Activated T-cell treated with anti-CD3 and anti-CD28 coated beads, Interleukin-2, amount 50 U/mL, for 48 hours (primary cell): ENCODE results near the gene SHISA7.
"Not testable (repeated sequence)": the region's sequence is repeated elsewhere in the genome, so short reads cannot be mapped to it uniquely, and the experiment has no call there.

Experiments
- DNase-seq, 2 experiments: peaks; one replicate each; pipeline ENCODE4 v3.0.0-alpha.2; 2020

The SHISA7 gene

GRCh38 chr19:55409179-55409578 is 33.9 kb downstream of the SHISA7 start:
- not testable (repeated sequence) for DNase-seq

GRCh38 chr19:55408533-55408872 is 34.6 kb downstream of the SHISA7 start:
- no peak for DNase-seq

- DNase-seq = peak; percentile 96
Observed at GRCh38 chr19:55407800-55408532, 35.1 kb downstream of the SHISA7 start.

GRCh38 chr19:55407550-55407799 is 35.6 kb downstream of the SHISA7 start, which contains the start of gene UBE2S:
UBE2S (minus strand) TSS chr19:55407788; CDS start chr19:55407589, 199 bp downstream.
- not testable (repeated sequence) for DNase-seq

- DNase-seq = peak in 1 of 2 experiments; percentile 34
Observed at GRCh38 chr19:55406826-55407549, 36.1 kb downstream of the SHISA7 start.

- DNase-seq = no peak
Observed at GRCh38 chr19:55406091-55406825, 36.8 kb downstream of the SHISA7 start.

GRCh38 chr19:55405638-55406037 is 37.5 kb downstream of the SHISA7 start:
- no peak for DNase-seq

- no peak for DNase-seq
Observed at GRCh38 chr19:55402509-55402908, 40.6 kb downstream of the SHISA7 start.

- not testable (repeated sequence) for DNase-seq
Observed at GRCh38 chr19:55401390-55401789, 41.7 kb downstream of the SHISA7 start.

GRCh38 chr19:55400281-55401087 is 42.6 kb downstream of the SHISA7 start:
- no peak for DNase-seq

GRCh38 chr19:55398200-55398925 is 44.7 kb downstream of the SHISA7 start:
- no peak for DNase-seq

- no peak for DNase-seq
Observed at GRCh38 chr19:55392820-55393761, 50.0 kb downstream of the SHISA7 start.

GRCh38 chr19:55391702-55392615 is 51.1 kb downstream of the SHISA7 start:
- DNase-seq = no peak

GRCh38 chr19:55391191-55391670 is 51.9 kb downstream of the SHISA7 start:
- peak in 1 of 2 experiments; percentile 56 for DNase-seq

- peak in 1 of 2 experiments; percentile 57 for DNase-seq
Observed at GRCh38 chr19:55390461-55390880, 52.6 kb downstream of the SHISA7 start.

- peak in 1 of 2 experiments; percentile 48 for DNase-seq
Observed at GRCh38 chr19:55389386-55390317, 53.4 kb downstream of the SHISA7 start.

GRCh38 chr19:55387736-55388497 is 55.2 kb downstream of the SHISA7 start:
- no peak for DNase-seq

GRCh38 chr19:55386493-55386971 is 56.6 kb downstream of the SHISA7 start:
- peak in 1 of 2 experiments; percentile 60 for DNase-seq
